GM12891 (cell line): ENCODE measurements around the gene FBXL4.

Source experiments
- PAX5 ChIP-seq: IDR thresholded peaks from 2 replicates; pipeline ENCODE4 v1.6.1; 2011; ENCODE audit warnings: low read length, moderate library complexity, mild to moderate bottlenecking; ENCODE audit not compliant: insufficient read depth, severe bottlenecking
- POLR2A ChIP-seq: IDR thresholded peaks from 2 replicates; pipeline ENCODE4 v1.6.1; 2011; ENCODE audit warnings: low read depth, low read length, control low read depth
- POLR2AphosphoS5 ChIP-seq: IDR thresholded peaks from 2 replicates; pipeline ENCODE4 v1.6.1; 2011; ENCODE audit warnings: low read depth, low read length, control low read depth
- POU2F2 ChIP-seq: IDR thresholded peaks from 2 replicates; pipeline ENCODE4 v1.6.1; 2011; ENCODE audit warnings: low read depth, mild to moderate bottlenecking, control low read depth, low read length, moderate library complexity
- TAF1 ChIP-seq: IDR thresholded peaks from 2 replicates; pipeline ENCODE4 v1.6.1; 2011; ENCODE audit warnings: low read depth, low read length, control low read depth

- no peak for TF ChIP-seq POLR2A
- no peak for TF ChIP-seq POLR2AphosphoS5
- no peak for TF ChIP-seq TAF1
- no peak for TF ChIP-seq POU2F2
- no peak for TF ChIP-seq PAX5
Observed at GRCh38 chr6:98929498-98930060, 18.2 kb downstream of the FBXL4 start.
